KMS-11 (cell line): Measurements from ENCODE around the gene CANT1.

ENCODE experiments used
- H2AFZ ChIP-seq: fragments of 200-600 bp; sonication (generic); 2 replicates; pipeline ENCODE4 v1.6.1; 2016; ENCODE audit warnings: antibody characterized with exemption, mixed run types, low read depth
- H3K27ac ChIP-seq: fragments of 200-600 bp; sonication (generic); 2 replicates; pipeline ENCODE4 v1.6.1; 2016; ENCODE audit warnings: mild to moderate bottlenecking, mixed run types
- H3K27me3 ChIP-seq: fragments of 200-600 bp; sonication (generic); 2 replicates; pipeline ENCODE4 v1.6.1; 2017; ENCODE audit warnings: mild to moderate bottlenecking, low read depth, mixed run types, moderate library complexity; ENCODE audit not compliant: insufficient read depth
- H3K36me3 ChIP-seq: fragments of 200-600 bp; sonication (generic); 2 replicates; pipeline ENCODE4 v1.6.1; 2017; ENCODE audit warnings: mild to moderate bottlenecking, mixed run types; ENCODE audit not compliant: insufficient read depth
- H3K4me1 ChIP-seq: fragments of 200-600 bp; sonication (generic); 2 replicates; pipeline ENCODE4 v1.6.1; 2016; ENCODE audit warnings: mild to moderate bottlenecking, low read depth, mixed run types; ENCODE audit not compliant: poor library complexity, severe bottlenecking
- H3K4me2 ChIP-seq: fragments of 200-600 bp; sonication (generic); 2 replicates; pipeline ENCODE4 v1.7.0; 2016; ENCODE audit warnings: mild to moderate bottlenecking, mixed run types
- H3K4me3 ChIP-seq: fragments of 200-600 bp; sonication (generic); IDR thresholded peaks from 2 replicates; pipeline ENCODE4 v1.6.1; 2017; ENCODE audit warnings: low read depth, low read length, mixed read lengths; ENCODE audit not compliant: insufficient read depth
- H3K79me2 ChIP-seq: fragments of 200-600 bp; sonication (generic); 2 replicates; pipeline ENCODE4 v1.6.1; 2016; ENCODE audit warnings: low read depth, mixed run types; ENCODE audit not compliant: insufficient read depth
- H3K9ac ChIP-seq: fragments of 200-600 bp; sonication (generic); 2 replicates; pipeline ENCODE4 v1.6.1; 2016; ENCODE audit warnings: mild to moderate bottlenecking, mixed run types
- H4K20me1 ChIP-seq: fragments of 200-600 bp; sonication (generic); 2 replicates; pipeline ENCODE4 v1.6.1; 2016; ENCODE audit warnings: mild to moderate bottlenecking, mixed run types; ENCODE audit not compliant: insufficient read depth
- CTCF ChIP-seq: fragments of 200-600 bp; sonication (generic); conservative IDR thresholded peaks from 2 replicates; pipeline ENCODE4 v1.6.1; 2017; ENCODE audit warnings: low read depth, mild to moderate bottlenecking, antibody characterized with exemption, low read length, moderate library complexity, mixed read lengths

The CANT1 gene

GRCh38 chr17:79038545-79039135 is 29.1 kb upstream of the CANT1 start:
- Histone ChIP-seq H2AFZ (no peak overlapping the region), H3K36me3 (no peaks in the 10 kb centered on the region), H3K27me3 (peaks cover 76% of the 10 kb centered on the region), H3K79me2 (no peaks in the 10 kb centered on the region), H3K27ac (no peak overlapping the region), H3K9ac (no peak overlapping the region), H3K4me1 (no peaks in the 10 kb centered on the region), H4K20me1 (no peaks in the 10 kb centered on the region), H3K4me2 (no peak overlapping the region), H3K4me3 (no peak overlapping the region)
- TF ChIP-seq CTCF = no peak

- no peak overlapping the region for H3K4me2 ChIP-seq
- no peaks in the 10 kb centered on the region for H3K4me1 ChIP-seq
- H2AFZ ChIP-seq = no peak overlapping the region
These were observed 27.0 kb upstream of the CANT1 start for GRCh38 chr17:79036596-79036995.

GRCh38 chr17:79036181-79036580 is 26.6 kb upstream of the CANT1 start:
- Histone ChIP-seq H3K9ac (no peak overlapping the region), H3K4me2 (no peak overlapping the region), H3K27me3 (peaks cover 88% of the 10 kb centered on the region), H3K4me3 (no peak overlapping the region), H4K20me1 (no peaks in the 10 kb centered on the region), H3K36me3 (no peaks in the 10 kb centered on the region), H3K4me1 (no peaks in the 10 kb centered on the region), H3K79me2 (no peaks in the 10 kb centered on the region), H2AFZ (no peak overlapping the region), H3K27ac (no peak overlapping the region)
- no peak for TF ChIP-seq CTCF

More at GRCh38 chr17:79036596-79036995, 27.0 kb upstream of the CANT1 start:
- Histone ChIP-seq H3K4me3 (no peak overlapping the region), H4K20me1 (no peaks in the 10 kb centered on the region), H3K27ac (no peak overlapping the region), H3K36me3 (no peaks in the 10 kb centered on the region), H3K79me2 (no peaks in the 10 kb centered on the region), H3K27me3 (peaks cover 84% of the 10 kb centered on the region), H3K9ac (no peak overlapping the region)
- TF ChIP-seq CTCF = no peak

- H3K27ac ChIP-seq = no peak overlapping the region
These were observed 26.1 kb upstream of the CANT1 start for GRCh38 chr17:79035686-79036085.

More at GRCh38 chr17:79035686-79036085, 26.1 kb upstream of the CANT1 start:
- no peak for TF ChIP-seq CTCF
- H3K9ac ChIP-seq = no peak overlapping the region
- H3K4me3 ChIP-seq = no peak overlapping the region
- no peak overlapping the region for H2AFZ ChIP-seq
- peaks cover 93% of the 10 kb centered on the region for H3K27me3 ChIP-seq
- no peaks in the 10 kb centered on the region for H3K79me2 ChIP-seq
- no peak overlapping the region for H3K4me2 ChIP-seq
- H3K36me3 ChIP-seq = no peaks in the 10 kb centered on the region
- H4K20me1 ChIP-seq = no peaks in the 10 kb centered on the region
- no peaks in the 10 kb centered on the region for H3K4me1 ChIP-seq
